HUES64 (cell line): ENCODE measurements around the gene USP44.
"Not testable (repeated sequence)": the region's sequence is repeated elsewhere in the genome, so short reads cannot be mapped to it uniquely, and the experiment has no call there.

Experiments used
- H3K27ac ChIP-seq: 2 replicates; pipeline ENCODE4 v1.7.0; 2013; ENCODE audit warnings: low read depth, low read length, inconsistent platforms
- H3K27me3 ChIP-seq: 2 replicates; pipeline ENCODE4 v1.6.1; 2013; ENCODE audit warnings: mild to moderate bottlenecking, low read length; ENCODE audit not compliant: insufficient read depth
- H3K36me3 ChIP-seq: 2 replicates; pipeline ENCODE4 v1.6.1; 2013; ENCODE audit warnings: mild to moderate bottlenecking, low read length; ENCODE audit not compliant: insufficient read depth
- H3K4me1 ChIP-seq: 2 replicates; pipeline ENCODE4 v1.6.1; 2013; ENCODE audit warnings: mild to moderate bottlenecking, low read length, moderate library complexity; ENCODE audit not compliant: insufficient read depth
- H3K4me3 ChIP-seq: 2 replicates; pipeline ENCODE4 v1.5.1; 2013; ENCODE audit warnings: mild to moderate bottlenecking, low read length, moderate library complexity
- H3K9ac ChIP-seq: 2 replicates; pipeline ENCODE4 v1.6.1; 2013; ENCODE audit warnings: mild to moderate bottlenecking, low read depth, low read length
- H3K9me3 ChIP-seq: 2 replicates; pipeline ENCODE4 v1.6.1; 2013; ENCODE audit warnings: low read depth, low read length; ENCODE audit not compliant: insufficient read depth
- whole genome bisulfite sequencing: fragments of 150-250, 120-280 bp; methylation state at CpG from one replicate; pipeline ENCODE4 v1.1.7; 2013; ENCODE audit warnings: missing lambda C conversion rate; 5-methylcytosine and 5-hydroxymethylcytosine counted together

The USP44 gene

DNA sequence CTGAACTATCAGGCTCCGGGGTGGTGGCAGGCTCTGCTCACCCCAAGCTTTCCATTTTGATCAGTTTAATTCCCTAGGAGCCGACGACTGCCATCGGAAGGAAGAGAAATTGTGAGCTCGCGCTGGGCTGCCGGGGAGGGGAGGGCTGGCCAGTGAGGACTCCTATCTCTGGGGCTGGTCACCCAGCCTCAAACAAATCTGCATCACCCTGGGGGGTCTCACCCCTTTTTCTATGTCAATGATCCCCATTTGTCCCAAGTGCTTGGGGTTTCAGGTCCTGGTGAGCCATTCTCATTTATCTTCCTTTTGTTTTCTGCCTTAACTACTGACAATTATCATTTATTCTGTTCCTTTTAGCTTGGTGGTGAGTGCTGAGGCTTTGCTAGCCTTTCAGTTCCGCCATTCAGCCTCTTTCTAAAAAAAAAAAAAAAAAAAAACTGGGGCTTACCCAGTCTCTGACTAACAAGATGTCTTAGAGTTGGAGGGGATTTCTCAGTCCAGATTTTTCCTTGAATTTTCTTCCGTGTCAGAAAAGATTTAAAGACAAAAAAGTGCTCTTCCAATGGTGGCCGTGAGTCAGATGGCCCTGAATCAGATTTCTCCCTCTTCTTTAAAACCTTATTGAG lies 22.8 kb upstream of the USP44 start:
- H3K27ac ChIP-seq = peak overlapping the region; percentile 92
- WGBS = 12% methylated on average over 9 of the region's 10 CpGs
- H3K36me3 ChIP-seq = no peaks in the 10 kb centered on the region
- peak overlapping the region; percentile 51; the same call in 1 of the 2 replicates for H3K9ac ChIP-seq
- H3K27me3 ChIP-seq = no peaks in the 10 kb centered on the region
- peak overlapping the region; percentile 29 for H3K4me3 ChIP-seq
- H3K9me3 ChIP-seq = no peaks in the 10 kb centered on the region
- H3K4me1 ChIP-seq = peaks cover 23% of the 10 kb centered on the region

DNA sequence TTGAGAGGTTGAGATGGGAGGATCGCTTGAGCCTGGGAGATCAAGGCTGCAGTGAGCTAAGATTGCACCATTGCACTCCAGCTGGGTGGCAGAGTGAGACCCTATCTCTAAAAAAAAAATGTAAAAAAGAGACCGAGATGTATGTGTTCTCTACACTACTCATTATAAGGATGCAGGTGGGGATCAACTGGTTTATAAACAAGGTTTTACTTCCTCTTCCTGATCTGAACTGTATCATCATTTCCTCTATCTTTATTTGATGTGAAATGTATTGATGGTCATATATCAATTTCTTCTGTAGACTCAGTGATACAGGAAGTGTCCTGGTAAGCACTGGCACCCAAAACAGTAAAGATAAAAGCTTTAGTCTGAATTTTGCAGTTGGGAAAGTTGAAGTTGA lies 20.1 kb upstream of the USP44 start:
- 90% methylated on average over 1 of the region's 2 CpGs for WGBS
- Histone ChIP-seq H3K27me3 (no peaks in the 10 kb centered on the region), H3K36me3 (no peaks in the 10 kb centered on the region), H3K9me3 (no peaks in the 10 kb centered on the region), H3K9ac (no peak overlapping the region), H3K4me3 (no peak overlapping the region), H3K27ac (no peak overlapping the region), H3K4me1 (peaks cover 23% of the 10 kb centered on the region)

DNA sequence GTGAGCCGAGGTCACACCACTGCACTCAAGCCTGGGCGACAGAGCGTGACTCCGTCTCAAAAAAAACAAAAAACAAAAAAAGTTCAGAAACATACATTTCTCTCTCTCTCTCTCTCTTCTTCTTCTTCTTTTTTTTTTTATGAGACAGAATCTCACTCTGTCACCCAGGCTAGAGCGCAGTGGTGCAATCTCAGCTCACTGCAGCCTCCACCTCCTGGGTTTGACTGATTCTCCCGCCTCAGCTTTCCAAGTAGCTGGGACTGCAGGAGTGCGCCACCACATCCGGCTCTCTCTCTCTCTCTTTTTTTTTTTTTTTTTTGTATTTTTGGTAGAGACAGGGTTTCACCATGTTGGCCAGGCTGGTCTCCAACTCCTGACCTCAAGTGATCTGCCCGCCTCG lies 16.8 kb upstream of the USP44 start:
- 96% methylated on average over 6 of the region's 10 CpGs for WGBS
- H3K4me1 ChIP-seq, H3K36me3 ChIP-seq, H3K27me3 ChIP-seq, H3K4me3 ChIP-seq, H3K27ac ChIP-seq, H3K9ac ChIP-seq, H3K9me3 ChIP-seq: not testable (repeated sequence)

DNA sequence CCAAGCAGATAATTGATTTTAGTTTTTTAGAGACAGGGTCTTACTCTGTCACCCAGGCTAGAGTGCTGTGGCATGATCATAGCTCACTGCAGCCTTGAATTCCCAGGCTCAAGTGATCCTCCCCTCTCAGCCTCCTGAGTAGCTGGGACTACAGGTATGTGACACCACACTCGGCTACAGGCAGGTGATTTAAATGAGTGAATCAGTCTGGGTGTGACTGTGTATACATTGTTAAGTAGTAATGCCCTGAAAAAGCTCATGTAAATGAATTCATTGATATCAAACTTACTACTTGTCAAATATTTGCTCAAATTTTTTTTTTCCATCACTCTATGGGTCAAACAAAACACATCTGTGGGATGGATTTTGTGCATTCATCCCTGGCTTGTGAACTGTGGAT lies 6.3 kb upstream of the USP44 start:
- Histone ChIP-seq H3K27me3 (no peaks in the 10 kb centered on the region), H3K4me3 (no peak overlapping the region), H3K9ac (no peak overlapping the region), H3K9me3 (no peaks in the 10 kb centered on the region), H3K27ac (no peak overlapping the region), H3K36me3 (no peaks in the 10 kb centered on the region), H3K4me1 (peaks cover 8% of the 10 kb centered on the region)
- WGBS = 100% methylated on average over 1 of the region's 1 CpG

DNA sequence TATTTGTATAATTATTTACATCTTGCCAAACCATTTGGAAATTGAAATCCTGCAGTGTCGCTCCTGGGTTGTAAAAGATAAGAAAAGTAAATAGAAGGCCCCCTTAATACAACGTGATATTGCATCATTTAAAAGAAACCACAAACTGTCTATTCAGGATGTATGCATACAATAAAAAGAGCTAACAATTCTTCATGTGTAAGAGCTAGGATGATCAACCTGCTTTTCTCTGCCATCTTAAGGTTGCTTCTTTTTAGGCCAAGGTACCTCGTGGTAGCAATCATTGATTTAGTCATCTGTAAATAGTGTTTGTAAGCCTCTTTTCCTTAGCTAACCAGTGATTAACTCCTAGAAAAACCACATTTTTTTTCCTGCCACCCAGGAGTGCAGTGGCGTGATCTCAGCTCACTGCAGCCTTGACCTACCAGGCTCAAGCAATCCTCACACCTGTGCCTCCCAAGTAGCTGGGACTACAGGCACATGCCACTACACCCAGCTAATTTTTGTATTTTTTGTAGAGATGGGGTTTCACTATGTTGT lies 3.3 kb upstream of the USP44 start:
- Histone ChIP-seq H3K27ac (no peak overlapping the region), H3K9me3 (no peaks in the 10 kb centered on the region), H3K36me3 (no peaks in the 10 kb centered on the region), H3K4me1 (peaks cover 19% of the 10 kb centered on the region), H3K9ac (no peak overlapping the region), H3K4me3 (no peak overlapping the region), H3K27me3 (no peaks in the 10 kb centered on the region)
- WGBS = 86% methylated on average over 1 of the region's 4 CpGs

DNA sequence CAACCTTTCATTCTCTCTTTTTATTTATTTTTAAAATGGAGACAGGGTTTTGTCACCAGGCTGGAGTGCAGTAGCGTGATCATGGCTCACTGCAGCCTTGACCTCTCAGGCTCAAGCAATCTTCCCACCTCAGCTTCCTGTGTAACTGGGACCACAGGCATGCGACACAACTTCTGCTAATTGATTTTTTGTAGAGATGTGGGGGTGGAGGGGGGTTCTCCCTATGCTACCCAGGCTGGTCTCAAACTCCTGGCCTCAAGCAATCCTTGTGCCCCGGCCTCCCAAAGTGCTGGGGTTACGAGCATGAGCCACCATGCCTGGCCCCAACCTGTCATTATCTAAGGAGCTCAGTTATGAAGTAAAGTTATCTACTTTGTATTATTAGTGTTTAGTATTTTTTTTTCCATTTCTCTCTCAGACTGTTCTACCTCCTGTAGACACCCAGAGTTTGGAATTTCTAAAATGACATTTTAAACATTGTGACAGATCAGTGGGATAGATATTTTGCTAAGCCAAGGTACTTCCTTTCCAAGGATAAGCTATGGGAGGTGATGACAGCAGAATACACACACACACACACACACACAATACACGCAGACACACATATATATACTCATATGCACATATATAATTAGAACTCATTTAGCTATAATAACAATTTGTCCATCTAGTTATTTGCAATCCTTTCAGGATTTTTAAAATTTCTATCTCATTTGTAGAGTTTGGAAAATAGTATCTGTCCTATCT lies 2.1 kb upstream of the USP44 start:
- Histone ChIP-seq H3K36me3 (no peaks in the 10 kb centered on the region), H3K9me3 (no peaks in the 10 kb centered on the region), H3K4me3 (no peak overlapping the region), H3K27me3 (no peaks in the 10 kb centered on the region), H3K9ac (no peak overlapping the region), H3K27ac (no peak overlapping the region), H3K4me1 (peaks cover 19% of the 10 kb centered on the region)
- WGBS = 86% methylated on average over 4 of the region's 5 CpGs

DNA sequence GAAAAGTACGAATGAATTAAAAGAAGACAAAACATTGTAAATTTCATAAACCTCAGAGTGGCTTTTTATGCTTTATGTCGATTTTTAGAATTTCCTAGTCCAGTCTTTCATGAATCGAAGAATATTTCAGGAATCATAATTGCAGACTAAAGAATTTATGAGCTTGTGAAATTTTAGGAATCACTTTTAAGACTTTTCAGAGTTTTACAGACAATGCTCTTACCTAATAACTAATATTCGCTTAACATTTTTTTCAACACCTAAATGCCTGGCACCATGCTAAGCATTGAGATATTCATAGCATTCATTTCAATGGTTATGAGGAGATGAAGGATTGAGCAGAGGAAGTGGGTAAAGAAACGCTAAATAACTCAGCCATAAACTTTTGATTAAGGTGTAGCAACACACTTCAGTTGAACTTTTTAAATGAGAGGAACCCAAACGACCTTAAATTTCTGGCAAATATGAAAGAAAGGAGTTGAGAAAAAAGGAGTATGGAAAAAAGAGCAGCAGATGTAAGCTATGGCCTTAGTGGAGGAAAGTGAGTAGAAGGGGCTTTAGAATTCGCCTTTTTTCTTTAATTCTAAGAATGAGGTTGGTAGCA lies 739 bp upstream of the USP44 start:
- H3K27me3 ChIP-seq = no peaks in the 10 kb centered on the region
- H3K36me3 ChIP-seq = no peaks in the 10 kb centered on the region
- 63% methylated on average over 5 of the region's 7 CpGs for WGBS
- peak overlapping the region; percentile 96 for H3K27ac ChIP-seq
- no peaks in the 10 kb centered on the region for H3K9me3 ChIP-seq
- H3K4me3 ChIP-seq = peak overlapping the region; percentile 92
- H3K9ac ChIP-seq = peak overlapping the region; percentile 85
- H3K4me1 ChIP-seq = peaks cover 19% of the 10 kb centered on the region

DNA sequence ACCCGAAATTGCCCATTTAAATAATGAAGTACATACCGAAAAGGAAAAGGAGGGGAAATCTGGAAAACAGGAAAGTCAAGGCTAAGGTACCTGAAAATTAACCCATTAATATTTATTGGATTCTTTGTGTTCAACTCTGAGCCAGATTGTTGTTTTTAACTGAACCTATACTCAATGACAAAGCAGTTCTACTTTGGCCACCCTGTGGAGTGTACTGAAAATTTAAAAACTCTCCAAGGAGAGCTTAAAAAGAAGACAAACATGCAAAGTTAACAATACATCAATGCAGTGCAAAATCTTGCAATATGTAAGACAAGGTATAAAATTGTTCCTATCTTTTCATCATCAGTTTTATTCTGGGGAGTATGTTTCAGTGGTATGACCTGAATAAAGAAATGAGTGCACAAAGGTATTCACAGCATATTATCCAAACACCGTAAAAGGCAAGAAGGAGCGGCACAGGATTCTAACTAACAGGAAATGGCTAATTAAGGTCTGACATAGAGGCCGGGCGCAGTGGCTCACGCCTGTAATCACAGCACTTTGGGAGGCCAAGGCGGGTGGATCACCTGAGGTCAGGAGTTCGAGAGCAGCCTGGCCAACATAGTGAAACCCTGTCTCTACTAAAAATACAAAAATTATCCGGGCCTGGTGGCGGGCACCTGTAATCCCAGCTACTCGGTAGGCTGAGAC lies 1.7 kb downstream of the USP44 start:
- Histone ChIP-seq H3K4me1 (peaks cover 38% of the 10 kb centered on the region), H3K9ac (peak overlapping the region; percentile 85), H3K9me3 (no peaks in the 10 kb centered on the region), H3K27me3 (no peaks in the 10 kb centered on the region), H3K4me3 (peak overlapping the region; percentile 92), H3K36me3 (no peaks in the 10 kb centered on the region), H3K27ac (peak overlapping the region; percentile 96)
- WGBS = 27% methylated on average over 10 of the region's 12 CpGs

DNA sequence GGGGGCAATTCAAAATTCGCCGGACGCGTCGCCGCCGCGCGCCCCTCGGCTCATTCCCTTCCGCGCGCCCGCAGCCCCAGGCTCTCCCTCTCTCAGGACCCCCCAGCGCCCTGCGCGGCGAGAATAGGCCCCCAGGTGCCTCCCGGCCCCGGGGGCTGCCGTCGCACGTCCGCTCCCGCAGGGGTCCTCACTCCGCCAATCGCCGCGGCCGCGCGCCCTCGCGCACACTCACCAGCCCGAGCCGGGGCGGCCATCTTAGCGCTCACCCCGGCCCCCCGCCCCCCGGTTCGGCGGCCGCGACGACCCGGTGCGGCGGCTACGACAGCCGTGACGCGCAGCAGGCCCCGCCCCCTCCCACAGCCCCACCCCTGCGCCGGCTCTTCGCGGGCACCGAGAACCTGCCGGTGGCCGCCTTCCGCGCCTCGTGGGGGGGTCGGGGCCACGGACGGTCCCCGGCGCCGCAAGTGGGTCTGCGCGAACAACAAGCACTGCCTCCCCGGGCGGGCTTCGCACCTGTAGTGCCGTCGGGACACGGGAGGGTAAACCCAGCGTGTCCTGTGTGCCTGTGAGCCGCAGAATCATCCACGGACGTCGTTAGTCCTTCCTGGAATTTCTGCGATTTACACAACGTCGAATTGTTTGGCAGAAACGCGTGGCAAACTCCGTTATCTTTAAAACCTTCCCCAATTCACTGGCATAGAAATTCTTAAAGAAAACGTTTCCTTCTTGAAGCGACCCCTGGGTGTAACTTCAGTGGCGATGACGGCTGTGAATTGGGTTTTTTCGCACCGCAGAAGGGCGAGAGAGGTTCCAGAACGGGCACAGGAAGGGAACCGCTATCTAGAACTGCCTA lies 2.5 kb downstream of the USP44 start:
- H3K27me3 ChIP-seq = no peaks in the 10 kb centered on the region
- peak overlapping the region; percentile 92 for H3K4me3 ChIP-seq
- no peaks in the 10 kb centered on the region for H3K9me3 ChIP-seq
- H3K9ac ChIP-seq = peak overlapping the region; percentile 93
- H3K36me3 ChIP-seq = no peaks in the 10 kb centered on the region
- peak overlapping the region; percentile 96 for H3K27ac ChIP-seq
- WGBS = 1% methylated on average over 98 of the region's 98 CpGs
- peaks cover 39% of the 10 kb centered on the region for H3K4me1 ChIP-seq

DNA sequence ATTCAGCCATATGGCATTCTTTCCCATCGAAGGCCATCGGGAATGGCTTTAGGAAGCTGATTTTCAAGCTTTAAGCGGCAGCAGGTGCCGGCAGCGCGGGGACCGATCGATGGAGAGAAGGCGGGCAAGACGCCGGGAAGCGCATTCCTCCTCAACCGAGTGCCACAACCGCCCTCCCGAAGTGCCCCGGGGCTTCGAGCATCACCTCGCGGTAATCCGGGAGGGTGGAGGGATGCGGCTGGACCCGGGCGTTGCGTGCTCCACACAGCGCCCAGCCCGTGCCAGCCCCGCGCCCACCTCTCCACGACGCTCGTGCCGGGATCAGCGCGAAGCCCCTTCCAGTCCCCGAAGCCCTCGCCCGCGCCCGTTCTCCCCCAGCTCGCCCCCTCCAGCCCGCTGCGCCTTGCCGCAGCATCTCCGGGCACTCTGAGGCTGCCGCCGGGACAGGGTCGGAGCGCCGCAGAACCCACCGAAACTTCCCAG lies 3.2 kb downstream of the USP44 start:
- no peaks in the 10 kb centered on the region for H3K36me3 ChIP-seq
- H3K9ac ChIP-seq = peak overlapping the region; percentile 93
- H3K27ac ChIP-seq = peak overlapping the region; percentile 96
- WGBS = under 1% methylated on average over 50 of the region's 50 CpGs
- H3K4me3 ChIP-seq = peak overlapping the region; percentile 92
- H3K4me1 ChIP-seq = peaks cover 39% of the 10 kb centered on the region
- no peaks in the 10 kb centered on the region for H3K9me3 ChIP-seq
- no peaks in the 10 kb centered on the region for H3K27me3 ChIP-seq
